ENCODE results near the gene FGF2.

- TF ChIP-seq POLR2A (IDR thresholded peaks at IDR 0.05) (no peak), CTCF (IDR thresholded peaks at IDR 0.05) (no peak)
Measured at GRCh38 chr4:122845760-122846159, 19.1 kb downstream of the FGF2 start.

All from esophagus squamous epithelium (tissue), 4 donors.